HL-60 (cell line): Measurements from ENCODE around the gene JPT2.

Source experiments
- CTCF ChIP-seq: IDR thresholded peaks from one replicate; pipeline ENCODE4 v1.5.1; 2011; ENCODE audit warnings: low read length, control low read depth, inconsistent platforms; ENCODE audit not compliant: insufficient read depth
- POLR2AphosphoS5 ChIP-seq: IDR thresholded peaks from 2 replicates; pipeline ENCODE4 v1.6.1; 2012; ENCODE audit warnings: low read depth

GRCh38 chr16:1729026-1729425 is 50.9 kb downstream of the JPT2 start:
- TF ChIP-seq POLR2AphosphoS5 (no peak), CTCF (no peak)
